ENCODE results near the gene HYAL2. TPM values are rescaled to one million over a fixed set of nuclear protein-coding genes. Genes with fewer than 3 reads are reported as not detected.
A peak's percentile ranks its signal among the peaks of the same experiment; 100 is the strongest.

HYAL2 gene
- total and polyA plus RNA-seq, 9 of the 15 experiments (the other 6 are each of a cell fraction or from before 2014, with no cell fraction given), result 0.36 to 22.7 (median 11.4) TPM; not detected in 1

GRCh38 chr3:50358911-50359759 lies 36.6 kb upstream of the HYAL2 start, which contains the start of gene TMEM115 (continued):
- TF ChIP-seq ZNF23 (CRISPR knock-in tag; IDR thresholded peaks at IDR 0.05) (no peak), HDGF (IDR thresholded peaks at IDR 0.05) (no peak), PHF20 (IDR thresholded peaks at IDR 0.05; ENCODE audit: partially characterized antibody) (no peak), ZNF696 (CRISPR knock-in tag; conservative IDR thresholded peaks at IDR 0.05) (no peak), CREM (IDR thresholded peaks at IDR 0.05; ENCODE audit: low read depth) (peak; percentile 96), PHTF2 (CRISPR knock-in tag; IDR thresholded peaks at IDR 0.05) (no peak), FOXK1 (CRISPR knock-in tag; IDR thresholded peaks at IDR 0.05; ENCODE audit: borderline replicate concordance) (no peak), ARHGAP35 (IDR thresholded peaks at IDR 0.05; ENCODE audit: partially characterized antibody) (no peak), KAT2B (IDR thresholded peaks at IDR 0.05; ENCODE audit: low read depth, low read length) (no peak), RBFOX2 (IDR thresholded peaks at IDR 0.05; ENCODE audit: low read depth, low read length) (peak; percentile 77), DDX20 (tag; IDR thresholded peaks at IDR 0.05; ENCODE audit: low read depth) (no peak), GTF2A2 (tag; IDR thresholded peaks at IDR 0.05) (no peak), RERE (CRISPR knock-in tag; IDR thresholded peaks at IDR 0.05; ENCODE audit: borderline replicate concordance) (no peak), NR2F6 (CRISPR knock-in tag; IDR thresholded peaks at IDR 0.05) (no peak), MYBL2 (IDR thresholded peaks at IDR 0.05; ENCODE audit: low read depth) (no peak), MYBL2 (CRISPR knock-in tag; IDR thresholded peaks at IDR 0.05; ENCODE audit: borderline replicate concordance) (no peak), GATAD2B (IDR thresholded peaks at IDR 0.05; ENCODE audit: borderline replicate concordance) (no peak), EHMT2 (IDR thresholded peaks at IDR 0.05) (no peak), XRCC3 (IDR thresholded peaks at IDR 0.05) (no peak)
- TF ChIP-seq, protein P1, sequence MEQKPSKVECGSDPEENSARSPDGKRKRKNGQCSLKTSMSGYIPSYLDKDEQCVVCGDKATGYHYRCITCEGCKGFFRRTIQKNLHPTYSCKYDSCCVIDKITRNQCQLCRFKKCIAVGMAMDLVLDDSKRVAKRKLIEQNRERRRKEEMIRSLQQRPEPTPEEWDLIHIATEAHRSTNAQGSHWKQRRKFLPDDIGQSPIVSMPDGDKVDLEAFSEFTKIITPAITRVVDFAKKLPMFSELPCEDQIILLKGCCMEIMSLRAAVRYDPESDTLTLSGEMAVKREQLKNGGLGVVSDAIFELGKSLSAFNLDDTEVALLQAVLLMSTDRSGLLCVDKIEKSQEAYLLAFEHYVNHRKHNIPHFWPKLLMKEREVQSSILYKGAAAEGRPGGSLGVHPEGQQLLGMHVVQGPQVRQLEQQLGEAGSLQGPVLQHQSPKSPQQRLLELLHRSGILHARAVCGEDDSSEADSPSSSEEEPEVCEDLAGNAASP (IDR thresholded peaks at IDR 0.05), result no peak
